SK-N-SH (cell line): ENCODE measurements around the gene KRT25. TPM values are rescaled to one million over a fixed set of nuclear protein-coding genes. Genes with fewer than 3 reads are reported as not detected.

Source experiments
- CTCF ChIA-PET: fragments of 300-600, 350-600 bp; formaldehyde crosslinking; extraction: SDS; loops from one replicate; lab custom pipeline; 2021; lab: Yijun Ruan, JAX
- POLR2A ChIA-PET: fragments of 350-600 bp; sonication (Branson Sonifier 250); formaldehyde crosslinking; extraction: SDS; loops from one replicate; lab custom pipeline; 2020; ENCODE audit warnings: antibody characterized with exemption, inconsistent platforms; lab: Yijun Ruan, JAX
- DNase-seq: peaks from one replicate; pipeline ENCODE4 v3.0.0; 2012
- H2AFZ ChIP-seq: fragments of 200-600 bp; sonication (generic); 2 replicates; pipeline ENCODE4 v1.8.1; 2016; ENCODE audit warnings: antibody characterized with exemption, mild to moderate bottlenecking, low read depth
- H3F3A ChIP-seq: fragments of 200-600 bp; sonication (generic); replicated peaks from 2 replicates; pipeline ENCODE3; 2016; ENCODE audit warnings: antibody characterized with exemption, mild to moderate bottlenecking; ENCODE audit not compliant: insufficient read depth
- H3K27ac ChIP-seq, 2 experiments: fragments of 200-500 bp in 1 of 2; fragments of 200-600 bp in 1 of 2; sonication (Bioruptor generic) in 1 of 2; sonication (generic), shearing (Covaris generic) in 1 of 2; 2 replicates each; pipeline versions ENCODE4 v1.5.1 to v1.6.1; 2014 to 2016; ENCODE audit warnings: low read depth in 2 of 2, inconsistent platforms in 1 of 2, low read length in 1 of 2, mild to moderate bottlenecking in 1 of 2, mixed read lengths in 1 of 2
- H3K27me3 ChIP-seq: fragments of 200-600 bp; sonication (generic), shearing (Covaris generic); 2 replicates; pipeline ENCODE4 v1.6.1; 2016; ENCODE audit warnings: mixed run types; ENCODE audit not compliant: insufficient read depth
- H3K36me3 ChIP-seq, 2 experiments: fragments of 200-500 bp in 1 of 2; fragments of 200-600 bp in 1 of 2; sonication (Bioruptor generic) in 1 of 2; sonication (generic) in 1 of 2; replicated peaks in 1 of 2; 2 replicates each; pipeline versions ENCODE3 to v1.5.1; 2014 to 2016; ENCODE audit warnings: low read length in 1 of 2, mild to moderate bottlenecking in 1 of 2; ENCODE audit not compliant: insufficient read depth in 2 of 2, control insufficient read depth in 1 of 2
- H3K4me1 ChIP-seq, 2 experiments: fragments of 200-500 bp in 1 of 2; fragments of 200-600 bp in 1 of 2; sonication (Bioruptor generic) in 1 of 2; sonication (generic), shearing (Covaris generic) in 1 of 2; 2 replicates each; pipeline versions ENCODE4 v1.5.1 to v1.6.1; 2014 to 2016; ENCODE audit warnings: low read depth in 1 of 2, low read length in 1 of 2, mixed run types in 1 of 2; ENCODE audit not compliant: insufficient read depth in 2 of 2, control insufficient read depth in 1 of 2
- H3K4me2 ChIP-seq: fragments of 200-600 bp; sonication (generic), shearing (Covaris generic); 2 replicates; pipeline ENCODE4 v1.6.1; 2017; ENCODE audit warnings: mixed run types
- H3K4me3 ChIP-seq, 2 experiments: fragments of 200-500 bp in 1 of 2; fragments of 200-600 bp in 1 of 2; sonication (Bioruptor generic) in 1 of 2; sonication (generic), shearing (Covaris generic) in 1 of 2; 2 replicates each; pipeline versions ENCODE4 v1.5.1 to v1.8.1; 2014 to 2016; ENCODE audit warnings: low read depth in 2 of 2, inconsistent platforms in 1 of 2, low read length in 1 of 2, mild to moderate bottlenecking in 1 of 2, mixed read lengths in 1 of 2, moderate library complexity in 1 of 2
- H3K79me2 ChIP-seq: fragments of 200-600 bp; sonication (generic); 2 replicates; pipeline ENCODE4 v1.8.1; 2017; ENCODE audit warnings: mild to moderate bottlenecking; ENCODE audit not compliant: insufficient read depth
- H3K9ac ChIP-seq: fragments of 200-600 bp; sonication (generic); 2 replicates; pipeline ENCODE4 v1.6.1; 2017; ENCODE audit warnings: mixed run types
- H3K9me2 ChIP-seq: fragments of 200-600 bp; sonication (generic); 2 replicates; pipeline ENCODE4 v1.6.1; 2017; ENCODE audit warnings: mixed run types
- H3K9me3 ChIP-seq: fragments of 200-600 bp; sonication (generic); 2 replicates; pipeline ENCODE4 v1.6.1; 2017; ENCODE audit warnings: mixed run types, mild to moderate bottlenecking, moderate library complexity
- H4K20me1 ChIP-seq: fragments of 200-600 bp; sonication (generic); 2 replicates; pipeline ENCODE4 v1.6.1; 2017; ENCODE audit warnings: mild to moderate bottlenecking, mixed run types; ENCODE audit not compliant: insufficient read depth
- CHD2 ChIP-seq: fragments of 150-350 bp; IDR thresholded peaks from 2 replicates; pipeline ENCODE4 v1.6.1; 2018; ENCODE audit warnings: low read length; ENCODE audit not compliant: partially characterized antibody
- ELF1 ChIP-seq: IDR thresholded peaks from 2 replicates; pipeline ENCODE4 v1.4.0; 2012
- EP300 ChIP-seq, 2 experiments: IDR thresholded peaks; 2 replicates each; pipeline versions ENCODE4 v1.4.0 to v1.6.1; 2012; ENCODE audit warnings: borderline replicate concordance in 1 of 2, low read depth in 1 of 2, low read length in 1 of 2
- EZH2phosphoT487 ChIP-seq: fragments of 200-600 bp; sonication (generic); IDR thresholded peaks from 2 replicates; pipeline ENCODE4 v1.6.1; 2017; ENCODE audit warnings: low read depth, mixed run types, mild to moderate bottlenecking, antibody characterized with exemption, moderate library complexity, borderline replicate concordance
- FOXM1 ChIP-seq: IDR thresholded peaks from 2 replicates; pipeline ENCODE4 v1.4.0; 2012; ENCODE audit warnings: low read depth, mild to moderate bottlenecking
- GABPA ChIP-seq: IDR thresholded peaks from 2 replicates; pipeline ENCODE4 v1.4.0; 2012; ENCODE audit warnings: low read depth, mild to moderate bottlenecking
- GATA2 ChIP-seq: sonication (generic); formaldehyde crosslinking; IDR thresholded peaks from 2 replicates; pipeline ENCODE4 v1.5.0; 2020; ENCODE audit warnings: mild to moderate bottlenecking, missing genetic modification reagents
- MEF2A ChIP-seq: IDR thresholded peaks from 2 replicates; pipeline ENCODE4 v1.4.0; 2012; ENCODE audit warnings: low read depth, borderline replicate concordance
- MXI1 ChIP-seq: IDR thresholded peaks from 2 replicates; pipeline ENCODE4 v1.6.1; 2012; ENCODE audit warnings: mild to moderate bottlenecking, low read depth, low read length, improper control_type of control experiment
- NFIC ChIP-seq: IDR thresholded peaks from 2 replicates; pipeline ENCODE4 v1.4.0; 2012; ENCODE audit warnings: borderline replicate concordance
- NRF1 ChIP-seq: IDR thresholded peaks from 2 replicates; pipeline ENCODE4 v1.6.1; 2012; ENCODE audit warnings: low read depth, mild to moderate bottlenecking, low read length
- POLR2AphosphoS5 ChIP-seq: IDR thresholded peaks from 2 replicates; pipeline ENCODE4 v1.6.1; 2012; ENCODE audit warnings: low read depth, low read length
- RAD21 ChIP-seq: IDR thresholded peaks from 2 replicates; pipeline ENCODE4 v1.6.1; 2012; ENCODE audit warnings: mild to moderate bottlenecking, low read length
- RFX5 ChIP-seq: IDR thresholded peaks from 2 replicates; pipeline ENCODE4 v1.6.1; 2012; ENCODE audit warnings: mild to moderate bottlenecking, improper control_type of control experiment, low read length
- RXRA ChIP-seq: IDR thresholded peaks from 2 replicates; pipeline ENCODE4 v1.4.0; 2012; ENCODE audit warnings: low read depth, mild to moderate bottlenecking, borderline replicate concordance
- SIN3A ChIP-seq: IDR thresholded peaks from 2 replicates; pipeline ENCODE4 v1.6.1; 2012; ENCODE audit warnings: low read depth, mild to moderate bottlenecking, low read length, moderate library complexity, borderline replicate concordance
- SMC3 ChIP-seq: IDR thresholded peaks from 2 replicates; pipeline ENCODE4 v1.6.1; 2012; ENCODE audit warnings: low read depth, low read length, improper control_type of control experiment
- TAF1 ChIP-seq: IDR thresholded peaks from 2 replicates; pipeline ENCODE4 v1.6.1; 2012; ENCODE audit warnings: low read depth, mild to moderate bottlenecking, low read length, moderate library complexity, borderline replicate concordance
- TCF12 ChIP-seq: IDR thresholded peaks from 2 replicates; pipeline ENCODE4 v1.4.0; 2012
- TEAD4 ChIP-seq: IDR thresholded peaks from 2 replicates; pipeline ENCODE4 v1.4.0; 2012; ENCODE audit warnings: mild to moderate bottlenecking, borderline replicate concordance; ENCODE audit not compliant: insufficient read depth
- YY1 ChIP-seq: IDR thresholded peaks from 2 replicates; pipeline ENCODE4 v1.4.0; 2012; ENCODE audit warnings: low read depth, mild to moderate bottlenecking
- WGBS: methylation state at CpG from one replicate; pipeline ENCODE4 v1.1.6; 2017; ENCODE audit warnings: low lambda C conversion rate; 5-methylcytosine and 5-hydroxymethylcytosine counted together
- polyA plus RNA-seq, 3 experiments: library from polyadenylated mRNA; depleted of rRNA; stranded (reverse); fragments of >200 nt; gene quantifications; 2 replicates each; pipeline ENCODE4 v1.2.3, GENCODE V29; 2012
- TF ChIP-seq, protein P1 (sequence below): IDR thresholded peaks from 2 replicates; pipeline ENCODE4 v1.4.0; 2012; ENCODE audit warnings: low read depth, borderline replicate concordance
- TF ChIP-seq, protein P2 (sequence below): IDR thresholded peaks from 2 replicates; pipeline ENCODE4 v1.4.0; 2012; ENCODE audit warnings: low read depth, borderline replicate concordance
- TF ChIP-seq, protein P3 (sequence below): fragments of 150-350 bp; IDR thresholded peaks from 2 replicates; pipeline ENCODE4 v1.6.1; 2017; ENCODE audit warnings: antibody characterized with exemption, low read length, low read depth, borderline replicate concordance

The KRT25 gene
- polyA plus RNA-seq, 1 of the 3 experiments (the other 2 are of a cell fraction) = not detected

DNA sequence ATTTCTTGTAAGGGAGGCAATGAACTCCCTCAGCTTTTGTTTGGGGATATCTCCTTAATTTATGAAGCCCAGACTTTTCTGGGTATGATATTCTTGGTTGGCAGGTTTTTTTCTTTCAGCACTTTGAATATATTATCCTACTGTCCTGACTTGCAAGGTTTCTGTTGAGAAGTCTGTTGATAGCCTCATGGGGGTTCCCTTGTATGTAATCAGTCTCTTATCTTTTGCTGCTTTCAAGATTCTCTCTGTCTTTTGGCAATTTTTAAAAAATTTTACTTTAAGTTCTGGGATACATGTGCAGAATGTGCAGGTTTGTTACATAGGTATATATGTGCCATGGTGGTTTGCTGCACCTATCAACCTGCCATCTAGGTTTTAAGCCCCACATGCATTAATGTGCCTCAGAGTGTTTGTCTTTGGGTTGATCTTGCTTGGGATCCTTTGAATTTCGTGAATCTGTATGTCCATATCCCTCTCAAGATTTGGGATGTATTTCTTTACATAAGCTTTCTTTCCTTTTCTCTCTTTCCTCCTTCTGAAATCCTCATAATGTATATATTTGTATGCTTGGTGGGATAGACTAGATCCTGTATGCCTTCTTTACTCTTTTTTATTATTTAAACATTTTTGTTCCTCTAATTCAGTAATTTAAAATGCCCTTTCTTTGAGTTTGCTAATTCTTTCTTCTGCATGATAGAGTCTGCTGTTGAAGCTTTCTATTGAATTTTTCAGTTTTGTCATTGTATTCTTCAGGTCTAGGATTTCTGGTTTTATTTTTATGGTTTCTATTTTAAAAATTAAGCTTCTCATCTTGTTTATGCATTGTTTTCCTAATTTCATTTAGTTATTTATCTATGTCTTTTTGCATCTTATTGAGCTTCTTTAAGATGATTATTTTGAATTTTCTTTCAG is 5.2 kb upstream of the KRT25 start:
- H3K9me2 ChIP-seq = no peaks in the 10 kb centered on the region
- H3K4me3 ChIP-seq = no peak overlapping the region
- no peak overlapping the region for H3K4me2 ChIP-seq
- H3K4me1 ChIP-seq = no peaks in the 10 kb centered on the region
- ChIA-PET CTCF (no interaction called here), POLR2A (no interaction called here)
- H3K9ac ChIP-seq = no peak overlapping the region
- no peak for TF ChIP-seq SMC3
- no peak for TF ChIP-seq RFX5
- TF ChIP-seq, protein P1, sequence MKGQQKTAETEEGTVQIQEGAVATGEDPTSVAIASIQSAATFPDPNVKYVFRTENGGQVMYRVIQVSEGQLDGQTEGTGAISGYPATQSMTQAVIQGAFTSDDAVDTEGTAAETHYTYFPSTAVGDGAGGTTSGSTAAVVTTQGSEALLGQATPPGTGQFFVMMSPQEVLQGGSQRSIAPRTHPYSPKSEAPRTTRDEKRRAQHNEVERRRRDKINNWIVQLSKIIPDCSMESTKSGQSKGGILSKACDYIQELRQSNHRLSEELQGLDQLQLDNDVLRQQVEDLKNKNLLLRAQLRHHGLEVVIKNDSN = no peak
- no peak for TF ChIP-seq ELF1
- TF ChIP-seq CHD2 = no peak
- TF ChIP-seq GATA2 (CRISPR knock-in tag) = no peak
- TF ChIP-seq MXI1 = no peak
- no peaks in the 10 kb centered on the region for H3K36me3 ChIP-seq
- no peaks in the 10 kb centered on the region for H3F3A ChIP-seq
- 3% methylated on average over 1 of the region's 1 CpG for WGBS
- H3K27ac ChIP-seq = no peak overlapping the region
- peaks cover 19% of the 10 kb centered on the region for H3K9me3 ChIP-seq
- H3K27me3 ChIP-seq = no peaks in the 10 kb centered on the region
- no peaks in the 10 kb centered on the region for H4K20me1 ChIP-seq
- H2AFZ ChIP-seq = no peak overlapping the region
- no peak for DNase-seq
- no peaks in the 10 kb centered on the region for H3K79me2 ChIP-seq

DNA sequence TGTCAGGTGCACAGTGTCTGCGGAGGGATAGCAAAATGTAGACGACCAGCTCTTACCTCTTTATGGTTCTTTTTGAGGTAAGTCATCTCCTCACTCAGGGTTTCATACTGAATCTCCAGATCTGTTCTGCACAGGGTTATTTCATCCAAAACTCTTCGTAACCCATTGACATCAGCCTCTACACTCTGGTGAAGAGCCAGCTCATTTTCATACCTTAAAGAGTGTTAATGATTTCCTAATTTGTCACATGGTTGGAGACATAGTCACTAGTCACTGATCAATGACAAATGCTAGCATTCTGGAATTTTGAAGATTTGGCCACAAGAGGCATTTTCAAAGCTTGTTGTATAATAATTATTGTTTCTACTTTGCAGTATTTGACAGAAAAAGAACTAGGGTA is 1.3 kb downstream of the KRT25 start:
- H3K9me3 ChIP-seq = no peaks in the 10 kb centered on the region
- H4K20me1 ChIP-seq = no peaks in the 10 kb centered on the region
- peaks cover 37% of the 10 kb centered on the region; the same call in 1 of the 2 replicates for H3K27me3 ChIP-seq
- no peaks in the 10 kb centered on the region for H3K9me2 ChIP-seq
- DNase-seq = no peak
- H3K4me2 ChIP-seq = no peak overlapping the region
- H3F3A ChIP-seq = no peaks in the 10 kb centered on the region
- CTCF ChIA-PET = interaction anchor here (1.1 kb wide), 1 partner anchor 13 kb away, joined by 3 read pairs; no protein-coding TSS in a partner anchor
- H3K9ac ChIP-seq = no peak overlapping the region
- no peak overlapping the region for H3K27ac ChIP-seq
- POLR2A ChIA-PET = no interaction called here
- H3K4me3 ChIP-seq = no peak overlapping the region
- WGBS = 25% methylated on average over 3 of the region's 3 CpGs
- TF ChIP-seq SIN3A (no peak), EP300 (IDR thresholded peaks at IDR 0.05; ENCODE audit: borderline replicate concordance in 1 of 2, low read depth in 1 of 2, low read length in 1 of 2) (no peak), RAD21 (no peak), CHD2 (no peak), NFIC (no peak), EZH2phosphoT487 (no peak), TAF1 (no peak), MEF2A (no peak), GABPA (no peak), NRF1 (no peak), POLR2AphosphoS5 (no peak), SMC3 (no peak), TCF12 (no peak), RXRA (no peak), RFX5 (no peak), YY1 (no peak), FOXM1 (no peak), TEAD4 (no peak)
- TF ChIP-seq, protein P2, sequence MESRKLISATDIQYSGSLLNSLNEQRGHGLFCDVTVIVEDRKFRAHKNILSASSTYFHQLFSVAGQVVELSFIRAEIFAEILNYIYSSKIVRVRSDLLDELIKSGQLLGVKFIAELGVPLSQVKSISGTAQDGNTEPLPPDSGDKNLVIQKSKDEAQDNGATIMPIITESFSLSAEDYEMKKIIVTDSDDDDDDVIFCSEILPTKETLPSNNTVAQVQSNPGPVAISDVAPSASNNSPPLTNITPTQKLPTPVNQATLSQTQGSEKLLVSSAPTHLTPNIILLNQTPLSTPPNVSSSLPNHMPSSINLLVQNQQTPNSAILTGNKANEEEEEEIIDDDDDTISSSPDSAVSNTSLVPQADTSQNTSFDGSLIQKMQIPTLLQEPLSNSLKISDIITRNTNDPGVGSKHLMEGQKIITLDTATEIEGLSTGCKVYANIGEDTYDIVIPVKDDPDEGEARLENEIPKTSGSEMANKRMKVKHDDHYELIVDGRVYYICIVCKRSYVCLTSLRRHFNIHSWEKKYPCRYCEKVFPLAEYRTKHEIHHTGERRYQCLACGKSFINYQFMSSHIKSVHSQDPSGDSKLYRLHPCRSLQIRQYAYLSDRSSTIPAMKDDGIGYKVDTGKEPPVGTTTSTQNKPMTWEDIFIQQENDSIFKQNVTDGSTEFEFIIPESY = no peak
- TF ChIP-seq, protein P3, sequence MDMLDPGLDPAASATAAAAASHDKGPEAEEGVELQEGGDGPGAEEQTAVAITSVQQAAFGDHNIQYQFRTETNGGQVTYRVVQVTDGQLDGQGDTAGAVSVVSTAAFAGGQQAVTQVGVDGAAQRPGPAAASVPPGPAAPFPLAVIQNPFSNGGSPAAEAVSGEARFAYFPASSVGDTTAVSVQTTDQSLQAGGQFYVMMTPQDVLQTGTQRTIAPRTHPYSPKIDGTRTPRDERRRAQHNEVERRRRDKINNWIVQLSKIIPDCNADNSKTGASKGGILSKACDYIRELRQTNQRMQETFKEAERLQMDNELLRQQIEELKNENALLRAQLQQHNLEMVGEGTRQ = no peak
- H3K36me3 ChIP-seq = no peaks in the 10 kb centered on the region
- H2AFZ ChIP-seq = no peak overlapping the region
- no peaks in the 10 kb centered on the region for H3K79me2 ChIP-seq
- H3K4me1 ChIP-seq = no peaks in the 10 kb centered on the region
